Endodermal cell (in vitro differentiated cells): ENCODE results near the gene ENC1. TPM values are rescaled to one million over a fixed set of nuclear protein-coding genes. Genes with fewer than 3 reads are reported as not detected.

Experiments used
- DNase-seq: peaks from one replicate; pipeline ENCODE4 v3.0.0-alpha.2; 2017
- H3K27ac ChIP-seq: 2 replicates; pipeline ENCODE4 v1.5.1; 2013; ENCODE audit warnings: mild to moderate bottlenecking, low read depth, low read length, moderate library complexity
- H3K27me3 ChIP-seq: 2 replicates; pipeline ENCODE4 v1.6.1; 2013; ENCODE audit warnings: mild to moderate bottlenecking, low read length, moderate library complexity; ENCODE audit not compliant: insufficient read depth, control insufficient read depth, poor library complexity, severe bottlenecking
- H3K36me3 ChIP-seq: 2 replicates; pipeline ENCODE4 v1.7.0; 2013; ENCODE audit warnings: mild to moderate bottlenecking, low read length, moderate library complexity; ENCODE audit not compliant: control insufficient read depth, insufficient read depth
- H3K4me1 ChIP-seq: one replicate; pipeline ENCODE4 v1.7.0; 2013; ENCODE audit warnings: low read length; ENCODE audit not compliant: control insufficient read depth, insufficient read depth
- H3K4me3 ChIP-seq: 2 replicates; pipeline ENCODE4 v1.5.1; 2013; ENCODE audit warnings: mild to moderate bottlenecking, low read length, moderate library complexity
- H3K9ac ChIP-seq: 2 replicates; pipeline ENCODE4 v1.6.1; 2013; ENCODE audit warnings: mild to moderate bottlenecking, low read length, moderate library complexity; ENCODE audit not compliant: poor library complexity, severe bottlenecking; ENCODE audit errors: extremely low read depth
- H3K9me3 ChIP-seq: 2 replicates; pipeline ENCODE4 v1.6.1; 2013; ENCODE audit warnings: mild to moderate bottlenecking, low read length, moderate library complexity; ENCODE audit not compliant: control insufficient read depth
- H3K27ac Mint-ChIP-seq: 2 replicates; pipeline ENCODE4 v1.8.0; 2020; ENCODE audit warnings: mixed read lengths
- H3K27me3 Mint-ChIP-seq: 2 replicates; pipeline ENCODE4 v1.8.0; 2021; ENCODE audit warnings: mild to moderate bottlenecking, mixed read lengths; ENCODE audit not compliant: insufficient read depth
- H3K36me3 Mint-ChIP-seq: 2 replicates; pipeline ENCODE4 v1.8.0; 2020; ENCODE audit warnings: low read depth, mixed read lengths
- H3K4me1 Mint-ChIP-seq: 2 replicates; pipeline ENCODE4 v1.8.0; 2020; ENCODE audit warnings: mixed read lengths
- H3K4me3 Mint-ChIP-seq: 2 replicates; pipeline ENCODE4 v1.8.0; 2020; ENCODE audit warnings: mild to moderate bottlenecking, moderate library complexity, mixed read lengths
- H3K9me3 Mint-ChIP-seq: 2 replicates; pipeline ENCODE4 v1.8.0; 2020; ENCODE audit warnings: mild to moderate bottlenecking, mixed read lengths
- WGBS, 2 experiments: methylation state at CpG; one replicate each; pipeline versions ENCODE4 v1.1.5 to v1.1.7; 2013; ENCODE audit warnings: missing lambda C conversion rate in 2 of 2, mixed read lengths in 1 of 2; ENCODE audit not compliant: insufficient coverage in 1 of 2, insufficient read length in 1 of 2; 5-methylcytosine and 5-hydroxymethylcytosine counted together
- total RNA-seq, 2 donors: library from RNA; stranded (reverse); fragmentation: NEBNext Ultra II Directional in 1 of 2; extraction: Animal tissue kit (Norgen Biotek cat#: 25700) in 1 of 2; gene quantifications; 2 replicates in 1 of 2; 3 replicates in 1 of 2; pipeline ENCODE4 v1.2.1, GENCODE V29; 2021
- TF ChIP-seq, protein P1 (sequence below): fragments of 200-600 bp; sonication (generic); conservative IDR thresholded peaks from 2 replicates; pipeline ENCODE4 v1.5.0; 2021; ENCODE audit warnings: antibody characterized with exemption, mild to moderate bottlenecking

ENC1 gene
- total RNA-seq, 2 donors from 2014 or later, result 64.2 to 70.8 TPM

- H3K27ac ChIP-seq, result no peak overlapping the region
- peaks cover 27% of the 10 kb centered on the region for H3K4me1 Mint-ChIP-seq
- H3K36me3 ChIP-seq, result no peaks in the 10 kb centered on the region
- H3K27me3 ChIP-seq, result no peaks in the 10 kb centered on the region
- no peak for DNase-seq
- TF ChIP-seq, protein P1, sequence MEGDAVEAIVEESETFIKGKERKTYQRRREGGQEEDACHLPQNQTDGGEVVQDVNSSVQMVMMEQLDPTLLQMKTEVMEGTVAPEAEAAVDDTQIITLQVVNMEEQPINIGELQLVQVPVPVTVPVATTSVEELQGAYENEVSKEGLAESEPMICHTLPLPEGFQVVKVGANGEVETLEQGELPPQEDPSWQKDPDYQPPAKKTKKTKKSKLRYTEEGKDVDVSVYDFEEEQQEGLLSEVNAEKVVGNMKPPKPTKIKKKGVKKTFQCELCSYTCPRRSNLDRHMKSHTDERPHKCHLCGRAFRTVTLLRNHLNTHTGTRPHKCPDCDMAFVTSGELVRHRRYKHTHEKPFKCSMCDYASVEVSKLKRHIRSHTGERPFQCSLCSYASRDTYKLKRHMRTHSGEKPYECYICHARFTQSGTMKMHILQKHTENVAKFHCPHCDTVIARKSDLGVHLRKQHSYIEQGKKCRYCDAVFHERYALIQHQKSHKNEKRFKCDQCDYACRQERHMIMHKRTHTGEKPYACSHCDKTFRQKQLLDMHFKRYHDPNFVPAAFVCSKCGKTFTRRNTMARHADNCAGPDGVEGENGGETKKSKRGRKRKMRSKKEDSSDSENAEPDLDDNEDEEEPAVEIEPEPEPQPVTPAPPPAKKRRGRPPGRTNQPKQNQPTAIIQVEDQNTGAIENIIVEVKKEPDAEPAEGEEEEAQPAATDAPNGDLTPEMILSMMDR, result no peak
- no peak overlapping the region for H3K9ac ChIP-seq
- H3K9me3 Mint-ChIP-seq, result no peaks in the 10 kb centered on the region
- H3K27me3 Mint-ChIP-seq, result no peaks in the 10 kb centered on the region
- H3K9me3 ChIP-seq, result no peaks in the 10 kb centered on the region
- H3K27ac Mint-ChIP-seq, result no peak overlapping the region
- H3K36me3 Mint-ChIP-seq, result no peaks in the 10 kb centered on the region
- 84 to 100% methylated on average over 1 to 2 of the region's 2 CpGs for whole genome bisulfite sequencing, 2 experiments
- peaks cover 8% of the 10 kb centered on the region for H3K4me1 ChIP-seq
- no peak overlapping the region for H3K4me3 Mint-ChIP-seq
- no peak overlapping the region for H3K4me3 ChIP-seq
These were observed 41.4 kb downstream of the ENC1 start for GRCh38 chr5:74599148-74599547.

DNA sequence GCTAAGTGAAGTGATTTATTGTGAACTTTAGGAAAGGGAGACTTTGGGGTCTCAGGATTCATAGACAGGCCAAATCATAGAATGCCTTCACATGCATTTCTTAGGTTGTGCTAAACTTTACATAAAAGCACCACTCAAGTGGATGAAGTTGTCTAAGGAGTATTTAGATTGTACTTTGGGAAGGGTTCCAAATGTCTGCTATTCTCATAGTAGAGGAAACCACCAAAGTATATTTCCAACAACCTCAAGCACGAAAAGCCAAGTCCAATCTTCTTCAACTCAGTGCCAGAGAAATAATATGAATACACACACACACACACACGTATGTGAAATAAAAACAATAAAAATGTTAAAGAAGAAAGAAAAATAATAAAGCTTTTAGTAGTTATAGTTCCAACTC is 41.8 kb downstream of the ENC1 start:
- Mint-ChIP-seq H3K27ac (no peak overlapping the region), H3K4me3 (no peak overlapping the region), H3K4me1 (peaks cover 27% of the 10 kb centered on the region), H3K36me3 (no peaks in the 10 kb centered on the region), H3K27me3 (no peaks in the 10 kb centered on the region), H3K9me3 (no peaks in the 10 kb centered on the region)
- Histone ChIP-seq H3K9me3 (no peaks in the 10 kb centered on the region), H3K9ac (no peak overlapping the region), H3K27me3 (no peaks in the 10 kb centered on the region), H3K4me3 (no peak overlapping the region), H3K4me1 (peaks cover 8% of the 10 kb centered on the region), H3K27ac (no peak overlapping the region), H3K36me3 (no peaks in the 10 kb centered on the region)
- WGBS, 2 experiments, result 71% methylated on average over 1 of the region's 2 CpGs; no CpG with 5 or more reads in 1 of the 2 experiments
- TF ChIP-seq, protein P1, result no peak
- no peak for DNase-seq

DNA sequence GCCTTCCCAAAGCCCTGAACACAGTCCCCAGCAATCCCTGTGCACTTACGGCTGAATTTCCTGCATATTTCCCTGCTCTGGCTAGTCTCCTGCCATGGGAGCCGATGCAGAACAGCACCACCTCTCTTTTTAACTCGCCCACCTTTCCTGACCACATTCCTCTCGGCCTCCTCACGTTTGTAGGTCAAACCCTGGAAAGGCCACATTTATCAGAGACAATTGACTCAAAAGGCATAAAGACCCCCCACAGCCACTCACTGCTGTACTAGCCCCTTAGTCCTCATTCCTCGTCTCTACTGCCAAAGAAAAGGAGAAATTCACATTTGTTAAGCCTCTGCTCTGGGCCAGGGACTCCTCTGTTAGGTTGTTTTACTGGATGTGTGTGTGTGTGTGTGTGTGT is 43.6 kb downstream of the ENC1 start:
- Histone ChIP-seq H3K27me3 (no peaks in the 10 kb centered on the region), H3K36me3 (no peaks in the 10 kb centered on the region), H3K27ac (no peak overlapping the region), H3K4me1 (peaks cover 8% of the 10 kb centered on the region), H3K9me3 (no peaks in the 10 kb centered on the region), H3K4me3 (no peak overlapping the region), H3K9ac (no peak overlapping the region)
- 23 to 47% methylated on average over 4 to 6 of the region's 6 CpGs for WGBS, 2 experiments
- peak overlapping the region; percentile 22 for H3K27ac Mint-ChIP-seq
- peak; percentile 76 for DNase-seq
- TF ChIP-seq, protein P1, result peak; percentile 22
- H3K36me3 Mint-ChIP-seq, result no peaks in the 10 kb centered on the region
- peaks cover 27% of the 10 kb centered on the region for H3K4me1 Mint-ChIP-seq
- H3K4me3 Mint-ChIP-seq, result no peak overlapping the region
- H3K27me3 Mint-ChIP-seq, result no peaks in the 10 kb centered on the region
- no peaks in the 10 kb centered on the region for H3K9me3 Mint-ChIP-seq
